K562 (cell line): Measurements from ENCODE around the gene MTHFD2. TPM values are rescaled to one million over a fixed set of nuclear protein-coding genes. Genes with fewer than 3 reads are reported as not detected.

Source experiments
- BMI1 ChIP-seq: fragments of 150-350 bp; IDR thresholded peaks from 2 replicates; pipeline ENCODE4 v1.6.1; 2014; ENCODE audit warnings: low read length
- CEBPG ChIP-seq, 3 experiments: fragments of 200-800 bp in 1 of 3; sonication (Bioruptor generic) in 1 of 3; sonication (generic) in 1 of 3; formaldehyde crosslinking in 1 of 3; IDR thresholded peaks in 2 of 3; conservative IDR thresholded peaks in 1 of 3; 2 replicates each; pipeline versions ENCODE4 v1.6.1 to v1.8.0; 2016 to 2022; ENCODE audit warnings: missing compliant biosample characterization in 2 of 3, missing genetic modification characterization in 2 of 3, mild to moderate bottlenecking in 1 of 3, missing genetic modification reagents in 1 of 3
- FOXJ2 ChIP-seq: fragments of 200-800 bp; sonication (Bioruptor generic); IDR thresholded peaks from 2 replicates; pipeline ENCODE4 v1.6.1; 2016; ENCODE audit warnings: missing genetic modification characterization, missing compliant biosample characterization
- HES1 ChIP-seq: fragments of 450-650 bp; IDR thresholded peaks from 2 replicates; pipeline ENCODE4 v1.6.1; 2016; ENCODE audit warnings: low read depth, mild to moderate bottlenecking, moderate library complexity
- KAT7 ChIP-seq: sonication (generic); formaldehyde crosslinking; IDR thresholded peaks from 2 replicates; pipeline ENCODE4 v1.8.0; 2022; ENCODE audit warnings: missing genetic modification reagents, mild to moderate bottlenecking, borderline replicate concordance
- MLX ChIP-seq, 2 experiments: fragments of 450-650 bp in 1 of 2; sonication (generic) in 1 of 2; formaldehyde crosslinking; conservative IDR thresholded peaks; 2 replicates each; pipeline versions ENCODE4 v1.4.0 to v1.8.1; 2020 to 2022; ENCODE audit warnings: mild to moderate bottlenecking in 1 of 2, missing genetic modification reagents in 1 of 2
- PTTG1 ChIP-seq: fragments of 450-650 bp; IDR thresholded peaks from 2 replicates; pipeline ENCODE4 v1.6.1; 2016; ENCODE audit warnings: low read depth, mild to moderate bottlenecking, missing genetic modification characterization, missing compliant biosample characterization
- TCFL5 ChIP-seq: fragments of 250-450 bp; sonication (Bioruptor Pico); conservative IDR thresholded peaks from 2 replicates; pipeline ENCODE4 v1.6.1; 2021; ENCODE audit warnings: mild to moderate bottlenecking, moderate library complexity, matching md5 sums
- THRA ChIP-seq: fragments of 450-650 bp; IDR thresholded peaks from 2 replicates; pipeline ENCODE4 v1.6.1; 2017; ENCODE audit warnings: mild to moderate bottlenecking, moderate library complexity
- TOE1 ChIP-seq, 2 experiments: fragments of 450-650 bp in 1 of 2; sonication (generic) in 1 of 2; formaldehyde crosslinking in 1 of 2; IDR thresholded peaks; 2 replicates each; pipeline versions ENCODE4 v1.7.1 to v1.8.0; 2016 to 2022; ENCODE audit warnings: borderline replicate concordance in 2 of 2, mild to moderate bottlenecking in 2 of 2, antibody characterized with exemption in 1 of 2, inconsistent platforms in 1 of 2, low read depth in 1 of 2, missing genetic modification reagents in 1 of 2, moderate library complexity in 1 of 2
- ZNF212 ChIP-seq: fragments of 450-650 bp; formaldehyde crosslinking; IDR thresholded peaks from 2 replicates; pipeline ENCODE4 v1.4.0; 2020; ENCODE audit warnings: mild to moderate bottlenecking
- ZNF766 ChIP-seq: fragments of 200-800 bp; sonication (Bioruptor generic); conservative IDR thresholded peaks from 2 replicates; pipeline ENCODE4 v1.6.1; 2016; ENCODE audit warnings: missing genetic modification characterization, missing compliant biosample characterization
- polyA plus RNA-seq, 8 experiments: library from polyadenylated mRNA; depleted of rRNA in 4 of 8; stranded (reverse) in 5 of 8; unstranded in 3 of 8; fragments of >200 nt; fragmentation: Nextera tagmentation in 2 of 8; fragmentation: Illumina TruSeq in 1 of 8; extraction: Ambion mirVana in 2 of 8; extraction: Trizol in 1 of 8; gene quantifications; 2 replicates each; pipeline versions ENCODE4 v1.2.1 to v1.2.3, GENCODE V29; 2011 to 2014; ENCODE audit warnings: inconsistent platforms in 1 of 8, missing spikeins in 1 of 8
- total RNA-seq, 7 experiments: library from RNA; depleted of rRNA in 6 of 7; stranded (reverse); fragments of >200 nt in 6 of 7; fragmentation: Illumina TruSeq in 2 of 7; extraction: Trizol in 2 of 7; gene quantifications; 2 replicates each; pipeline versions ENCODE4 v1.2.1 to v1.2.3, GENCODE V29; 2011 to 2021; ENCODE audit warnings: low replicate concordance in 1 of 7
- TF ChIP-seq, protein P1 (sequence below): fragments of 450-650 bp; IDR thresholded peaks from 2 replicates; pipeline ENCODE4 v1.7.0; 2016; ENCODE audit warnings: borderline replicate concordance
- TF ChIP-seq, protein P2 (sequence below), 2 experiments: IDR thresholded peaks in 1 of 2; conservative IDR thresholded peaks in 1 of 2; 2 replicates each; pipeline ENCODE4 v1.6.1; 2016; ENCODE audit warnings: low read depth in 2 of 2, mild to moderate bottlenecking in 1 of 2, missing compliant biosample characterization in 1 of 2, missing genetic modification characterization in 1 of 2, moderate library complexity in 1 of 2
- TF ChIP-seq, protein P3 (sequence below), 3 experiments: IDR thresholded peaks in 2 of 3; conservative IDR thresholded peaks in 1 of 3; 2 replicates each; pipeline ENCODE4 v1.5.1; 2011 to 2012; ENCODE audit warnings: low read length in 3 of 3, mild to moderate bottlenecking in 3 of 3, control low read depth in 2 of 3, improper control_type of control experiment in 1 of 3, inconsistent platforms in 1 of 3, low read depth in 1 of 3, mixed read lengths in 1 of 3, moderate library complexity in 1 of 3; ENCODE audit not compliant: insufficient read depth in 2 of 3

MTHFD2 gene
- total and polyA plus RNA-seq, 9 of the 15 experiments (the other 6 are each of a cell fraction or from before 2014, with no cell fraction given), result 113 to 520 (median 234) TPM

- TF ChIP-seq THRA (no peak), TCFL5 (CRISPR knock-in tag) (no peak), KAT7 (CRISPR knock-in tag) (peak; percentile 21), HES1 (peak; percentile 20; the same call in 1 of the 2 replicates), ZNF766 (0 out of 2 replicates have a peak, but pooled peaks have one; percentile 22), TOE1 (IDR thresholded peaks at IDR 0.05; ENCODE audit: borderline replicate concordance) (peak; percentile 28; the same call in 1 of the 2 replicates), TOE1 (CRISPR knock-in tag; IDR thresholded peaks at IDR 0.05; ENCODE audit: borderline replicate concordance, low read depth) (no peak), CEBPG (CRISPR knock-in tag; IDR thresholded peaks at IDR 0.05) (no peak), CEBPG (tag; conservative IDR thresholded peaks at IDR 0.05 in 1 of 2, IDR thresholded peaks at IDR 0.05 in 1 of 2) (peak; percentile 50 to 89; a peak in 3 of 4 replicates), ZNF212 (CRISPR knock-in tag) (0 out of 2 replicates have a peak, but pooled peaks have one; percentile 20), BMI1 (no peak), MLX (CRISPR knock-in tag; conservative IDR thresholded peaks at IDR 0.05) (peak in 1 of 2 experiments; percentile 89; a peak in 1 of 4 replicates), FOXJ2 (0 out of 2 replicates have a peak, but pooled peaks have one; percentile 7), PTTG1 (tag) (no peak)
- TF ChIP-seq, protein P1, sequence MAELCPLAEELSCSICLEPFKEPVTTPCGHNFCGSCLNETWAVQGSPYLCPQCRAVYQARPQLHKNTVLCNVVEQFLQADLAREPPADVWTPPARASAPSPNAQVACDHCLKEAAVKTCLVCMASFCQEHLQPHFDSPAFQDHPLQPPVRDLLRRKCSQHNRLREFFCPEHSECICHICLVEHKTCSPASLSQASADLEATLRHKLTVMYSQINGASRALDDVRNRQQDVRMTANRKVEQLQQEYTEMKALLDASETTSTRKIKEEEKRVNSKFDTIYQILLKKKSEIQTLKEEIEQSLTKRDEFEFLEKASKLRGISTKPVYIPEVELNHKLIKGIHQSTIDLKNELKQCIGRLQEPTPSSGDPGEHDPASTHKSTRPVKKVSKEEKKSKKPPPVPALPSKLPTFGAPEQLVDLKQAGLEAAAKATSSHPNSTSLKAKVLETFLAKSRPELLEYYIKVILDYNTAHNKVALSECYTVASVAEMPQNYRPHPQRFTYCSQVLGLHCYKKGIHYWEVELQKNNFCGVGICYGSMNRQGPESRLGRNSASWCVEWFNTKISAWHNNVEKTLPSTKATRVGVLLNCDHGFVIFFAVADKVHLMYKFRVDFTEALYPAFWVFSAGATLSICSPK, result 0 out of 2 replicates have a peak, but pooled peaks have one; percentile 40
- TF ChIP-seq, protein P2, sequence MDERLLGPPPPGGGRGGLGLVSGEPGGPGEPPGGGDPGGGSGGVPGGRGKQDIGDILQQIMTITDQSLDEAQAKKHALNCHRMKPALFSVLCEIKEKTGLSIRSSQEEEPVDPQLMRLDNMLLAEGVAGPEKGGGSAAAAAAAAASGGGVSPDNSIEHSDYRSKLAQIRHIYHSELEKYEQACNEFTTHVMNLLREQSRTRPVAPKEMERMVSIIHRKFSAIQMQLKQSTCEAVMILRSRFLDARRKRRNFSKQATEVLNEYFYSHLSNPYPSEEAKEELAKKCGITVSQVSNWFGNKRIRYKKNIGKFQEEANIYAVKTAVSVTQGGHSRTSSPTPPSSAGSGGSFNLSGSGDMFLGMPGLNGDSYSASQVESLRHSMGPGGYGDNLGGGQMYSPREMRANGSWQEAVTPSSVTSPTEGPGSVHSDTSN (CRISPR knock-in tag; IDR thresholded peaks at IDR 0.05; ENCODE audit: low read depth), result no peak
- TF ChIP-seq, protein P2 (tag; conservative IDR thresholded peaks at IDR 0.05; ENCODE audit: low read depth), result no peak
- TF ChIP-seq, protein P3, sequence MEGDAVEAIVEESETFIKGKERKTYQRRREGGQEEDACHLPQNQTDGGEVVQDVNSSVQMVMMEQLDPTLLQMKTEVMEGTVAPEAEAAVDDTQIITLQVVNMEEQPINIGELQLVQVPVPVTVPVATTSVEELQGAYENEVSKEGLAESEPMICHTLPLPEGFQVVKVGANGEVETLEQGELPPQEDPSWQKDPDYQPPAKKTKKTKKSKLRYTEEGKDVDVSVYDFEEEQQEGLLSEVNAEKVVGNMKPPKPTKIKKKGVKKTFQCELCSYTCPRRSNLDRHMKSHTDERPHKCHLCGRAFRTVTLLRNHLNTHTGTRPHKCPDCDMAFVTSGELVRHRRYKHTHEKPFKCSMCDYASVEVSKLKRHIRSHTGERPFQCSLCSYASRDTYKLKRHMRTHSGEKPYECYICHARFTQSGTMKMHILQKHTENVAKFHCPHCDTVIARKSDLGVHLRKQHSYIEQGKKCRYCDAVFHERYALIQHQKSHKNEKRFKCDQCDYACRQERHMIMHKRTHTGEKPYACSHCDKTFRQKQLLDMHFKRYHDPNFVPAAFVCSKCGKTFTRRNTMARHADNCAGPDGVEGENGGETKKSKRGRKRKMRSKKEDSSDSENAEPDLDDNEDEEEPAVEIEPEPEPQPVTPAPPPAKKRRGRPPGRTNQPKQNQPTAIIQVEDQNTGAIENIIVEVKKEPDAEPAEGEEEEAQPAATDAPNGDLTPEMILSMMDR (IDR thresholded peaks at IDR 0.05 in 2 of 3, conservative IDR thresholded peaks at IDR 0.05 in 1 of 3; ENCODE audit: insufficient read depth in 2 of 3, low read depth in 1 of 3, low read length in 3 of 3), result no peak
Measured at GRCh38 chr2:74199275-74199701, 873 bp downstream of the MTHFD2 start (continued).
